ENCODE results near the gene AEN. TPM values are rescaled to one million over a fixed set of nuclear protein-coding genes. Genes with fewer than 3 reads are reported as not detected.

AEN gene, protein sequence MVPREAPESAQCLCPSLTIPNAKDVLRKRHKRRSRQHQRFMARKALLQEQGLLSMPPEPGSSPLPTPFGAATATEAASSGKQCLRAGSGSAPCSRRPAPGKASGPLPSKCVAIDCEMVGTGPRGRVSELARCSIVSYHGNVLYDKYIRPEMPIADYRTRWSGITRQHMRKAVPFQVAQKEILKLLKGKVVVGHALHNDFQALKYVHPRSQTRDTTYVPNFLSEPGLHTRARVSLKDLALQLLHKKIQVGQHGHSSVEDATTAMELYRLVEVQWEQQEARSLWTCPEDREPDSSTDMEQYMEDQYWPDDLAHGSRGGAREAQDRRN
- polyA plus RNA-seq (2013): 7.1 TPM

DNA sequence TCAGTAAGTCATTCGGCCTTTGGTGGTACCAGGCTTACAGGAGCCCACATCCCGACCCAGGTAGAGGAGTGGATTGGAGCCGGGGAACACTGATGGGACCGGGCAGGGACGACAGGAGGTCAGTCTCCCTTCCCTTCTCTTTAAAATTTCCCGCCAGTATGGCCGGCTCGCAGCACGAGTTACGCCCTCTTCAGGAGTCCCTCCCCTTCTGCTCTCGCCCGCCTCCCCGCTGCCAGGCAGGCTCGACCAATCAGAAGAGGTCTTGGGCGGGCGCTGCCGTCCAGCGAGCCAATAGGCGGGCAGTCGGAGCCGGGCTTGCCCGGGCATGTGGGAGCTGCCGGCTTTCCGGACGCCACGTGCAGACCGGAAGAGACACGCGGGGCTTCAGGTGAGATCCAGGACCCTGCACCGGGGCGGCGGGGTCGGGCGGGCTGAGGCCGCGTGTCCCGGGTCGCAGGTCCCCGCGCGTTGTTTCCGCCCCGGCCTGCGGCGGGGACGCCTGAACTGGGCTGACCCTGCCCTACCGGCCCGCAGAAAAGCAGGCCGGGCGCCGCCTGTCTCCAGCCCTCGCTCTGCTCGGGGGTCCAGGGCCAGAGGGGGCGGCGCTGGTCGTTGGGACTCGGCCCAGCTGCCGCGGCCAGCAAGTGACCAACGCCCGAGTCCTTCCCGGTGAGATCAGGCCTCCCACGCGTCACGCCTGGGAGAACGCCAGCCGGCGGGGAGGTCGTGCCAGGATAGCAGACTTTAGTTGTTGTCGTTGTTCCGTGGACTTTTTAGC lies at the start of gene AEN:
TSS of gene AEN (plus strand) at position 346 of the 778 bp plus-strand sequence. CDS start 4,870 bp downstream, outside the sequence.
- POLR2A ChIA-PET: interaction anchor here (1.8 kb wide), 1 partner anchor 17 kb away, joined by 7 read pairs; the partner anchor contains the start of gene ISG20

DNA sequence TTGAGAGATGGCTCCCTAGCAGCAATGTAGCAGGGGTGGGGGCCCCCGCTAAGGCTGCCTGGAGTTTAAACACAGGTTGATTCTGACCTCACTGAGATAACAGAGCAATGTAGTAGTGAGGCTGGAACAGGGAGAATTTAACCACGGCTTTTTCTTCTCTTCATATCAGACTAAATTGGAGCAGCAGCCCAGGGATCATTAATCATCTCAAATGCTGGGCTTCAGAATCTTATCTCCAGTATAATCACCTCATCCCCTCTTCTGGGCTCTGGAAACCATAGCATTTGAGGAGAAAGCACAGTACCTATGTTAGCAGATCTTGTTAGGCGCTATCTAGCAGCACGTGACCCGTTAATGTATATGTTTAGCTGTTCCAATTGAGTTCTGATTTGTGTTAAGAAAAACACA lies 49.3 kb upstream of the AEN start:
- WGBS (ENCODE audit: insufficient coverage): 100% methylated on average over 1 of the region's 5 CpGs
- Histone ChIP-seq H3K27ac (ENCODE audit: insufficient read depth in 1 of 2, low read depth in 1 of 2, low read length in 2 of 2, poor library complexity in 1 of 2, severe bottlenecking in 2 of 2) (no peak overlapping the region), H3K27me3 (replicated peaks in 2 of 5; ENCODE audit: control insufficient read depth in 4 of 5, insufficient read depth in 5 of 5, low read length in 4 of 5) (peaks cover 0 to 4% (median 0%) of the 10 kb centered on the region in 5 experiments), H3K4me3 (ENCODE audit: control insufficient read depth in 1 of 7, extremely low read depth in 1 of 7, insufficient read depth in 4 of 7, low read depth in 2 of 7, low read length in 6 of 7) (no peak overlapping the region), H3K9me3 (ENCODE audit: control extremely low read depth in 1 of 5, control insufficient read depth in 4 of 5, insufficient read depth in 2 of 5, low read depth in 1 of 5, low read length in 4 of 5) (no peaks in the 10 kb centered on the region), H3K4me1 (ENCODE audit: control extremely low read depth in 1 of 4, control insufficient read depth in 4 of 4, insufficient read depth in 4 of 4, low read length in 3 of 4) (no peaks in the 10 kb centered on the region), H3K36me3 (ENCODE audit: control insufficient read depth in 4 of 4, insufficient read depth in 4 of 4, low read length in 3 of 4) (no peaks in the 10 kb centered on the region)
- ChIA-PET CTCF (no interaction called here), POLR2A (no interaction called here)
- DNase-seq: no peak

More for the DNA sequence above, at the start of gene AEN:
- Histone ChIP-seq H3K27ac (ENCODE audit: insufficient read depth in 1 of 2, low read depth in 1 of 2, low read length in 2 of 2, poor library complexity in 1 of 2, severe bottlenecking in 2 of 2) (peak within 1 kb of the TSS; percentile 60 to 78), H3K27me3 (replicated peaks in 2 of 5; ENCODE audit: control insufficient read depth in 4 of 5, insufficient read depth in 5 of 5, low read length in 4 of 5) (no peaks in the 10 kb centered on the region), H3K4me3 (ENCODE audit: control insufficient read depth in 1 of 7, extremely low read depth in 1 of 7, insufficient read depth in 4 of 7, low read depth in 2 of 7, low read length in 6 of 7) (peak within 1 kb of the TSS; percentile 62 to 96 (median 79)), H3K9me3 (ENCODE audit: control extremely low read depth in 1 of 5, control insufficient read depth in 4 of 5, insufficient read depth in 2 of 5, low read depth in 1 of 5, low read length in 4 of 5) (no peaks in the 10 kb centered on the region), H3K4me1 (ENCODE audit: control extremely low read depth in 1 of 4, control insufficient read depth in 4 of 4, insufficient read depth in 4 of 4, low read length in 3 of 4) (peaks cover 6 to 39% (median 32%) of the 10 kb centered on the region in 4 experiments), H3K36me3 (ENCODE audit: control insufficient read depth in 4 of 4, insufficient read depth in 4 of 4, low read length in 3 of 4) (peaks cover 0 to 16% (median under 1%) of the 10 kb centered on the region in 4 experiments)
- peak; percentile 92 to 95 (median 93) for DNase-seq
- CTCF ChIA-PET: interaction anchor here (0.6 to 1.6 kb wide), 4 partner anchors 10 to 249 kb away, joined by 3 to 9 read pairs (median 4); no protein-coding TSS in a partner anchor
- under 1% methylated on average over 62 of the region's 71 CpGs for WGBS (ENCODE audit: insufficient coverage)

DNA sequence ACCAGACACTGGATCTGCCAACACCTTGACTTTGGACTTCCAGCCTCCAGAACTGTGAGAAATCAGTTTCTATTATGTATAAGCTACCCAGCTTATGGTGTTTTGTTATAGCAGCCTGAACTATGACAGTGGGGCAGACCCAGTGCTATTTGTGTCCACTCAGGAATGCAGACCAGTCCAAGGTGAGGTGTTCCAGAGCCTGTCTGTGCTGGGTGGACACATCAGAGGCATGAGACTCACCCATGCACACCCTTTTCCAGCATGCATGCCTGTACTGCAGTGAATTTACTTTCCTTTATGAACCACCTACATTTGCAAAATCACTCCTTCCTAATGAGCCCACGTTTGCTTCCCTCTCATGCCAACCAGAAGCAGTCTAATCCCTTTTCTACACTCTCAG lies 47.1 kb upstream of the AEN start:
- Histone ChIP-seq H3K4me3 (ENCODE audit: control insufficient read depth in 1 of 7, extremely low read depth in 1 of 7, insufficient read depth in 4 of 7, low read depth in 2 of 7, low read length in 6 of 7) (no peak overlapping the region), H3K27ac (ENCODE audit: insufficient read depth in 1 of 2, low read depth in 1 of 2, low read length in 2 of 2, poor library complexity in 1 of 2, severe bottlenecking in 2 of 2) (no peak overlapping the region), H3K27me3 (replicated peaks in 2 of 5; ENCODE audit: control insufficient read depth in 4 of 5, insufficient read depth in 5 of 5, low read length in 4 of 5) (peaks cover 0 to 2% (median 0%) of the 10 kb centered on the region in 5 experiments), H3K9me3 (ENCODE audit: control extremely low read depth in 1 of 5, control insufficient read depth in 4 of 5, insufficient read depth in 2 of 5, low read depth in 1 of 5, low read length in 4 of 5) (no peaks in the 10 kb centered on the region), H3K36me3 (ENCODE audit: control insufficient read depth in 4 of 4, insufficient read depth in 4 of 4, low read length in 3 of 4) (no peaks in the 10 kb centered on the region), H3K4me1 (ENCODE audit: control extremely low read depth in 1 of 4, control insufficient read depth in 4 of 4, insufficient read depth in 4 of 4, low read length in 3 of 4) (no peaks in the 10 kb centered on the region)
- POLR2A ChIA-PET: no interaction called here
- CTCF ChIA-PET: no interaction called here
- no peak for DNase-seq
- WGBS (ENCODE audit: insufficient coverage): 75% methylated on average over 1 of the region's 1 CpG

DNA sequence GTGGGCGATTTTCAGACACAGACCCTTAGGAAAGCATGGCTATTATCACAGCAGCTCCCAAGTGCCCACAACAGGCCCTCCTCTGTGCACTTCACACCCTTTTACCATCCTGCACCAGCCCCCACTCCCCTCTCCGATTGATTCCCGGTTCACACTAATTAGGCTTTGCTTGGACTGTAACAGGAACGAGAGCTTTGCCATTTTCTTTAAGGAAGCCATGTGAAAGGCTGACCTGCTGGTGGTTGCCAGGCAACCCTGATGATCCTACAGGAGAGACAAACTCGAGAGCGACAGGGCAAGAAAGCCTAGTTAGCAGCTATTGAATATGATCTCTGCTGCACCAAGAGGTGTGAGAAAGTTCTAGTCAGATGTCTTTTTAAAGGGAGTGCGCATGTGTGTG lies 46.5 kb upstream of the AEN start:
- no peak for DNase-seq
- CTCF ChIA-PET: no interaction called here
- Histone ChIP-seq H3K9me3 (ENCODE audit: control extremely low read depth in 1 of 5, control insufficient read depth in 4 of 5, insufficient read depth in 2 of 5, low read depth in 1 of 5, low read length in 4 of 5) (no peaks in the 10 kb centered on the region), H3K27me3 (replicated peaks in 2 of 5; ENCODE audit: control insufficient read depth in 4 of 5, insufficient read depth in 5 of 5, low read length in 4 of 5) (peaks cover 0 to 2% (median 0%) of the 10 kb centered on the region in 5 experiments), H3K27ac (ENCODE audit: insufficient read depth in 1 of 2, low read depth in 1 of 2, low read length in 2 of 2, poor library complexity in 1 of 2, severe bottlenecking in 2 of 2) (no peak overlapping the region), H3K4me1 (ENCODE audit: control extremely low read depth in 1 of 4, control insufficient read depth in 4 of 4, insufficient read depth in 4 of 4, low read length in 3 of 4) (no peaks in the 10 kb centered on the region), H3K4me3 (ENCODE audit: control insufficient read depth in 1 of 7, extremely low read depth in 1 of 7, insufficient read depth in 4 of 7, low read depth in 2 of 7, low read length in 6 of 7) (no peak overlapping the region), H3K36me3 (ENCODE audit: control insufficient read depth in 4 of 4, insufficient read depth in 4 of 4, low read length in 3 of 4) (no peaks in the 10 kb centered on the region)
- 77% methylated on average over 4 of the region's 7 CpGs for WGBS (ENCODE audit: insufficient coverage)
- POLR2A ChIA-PET: no interaction called here

DNA sequence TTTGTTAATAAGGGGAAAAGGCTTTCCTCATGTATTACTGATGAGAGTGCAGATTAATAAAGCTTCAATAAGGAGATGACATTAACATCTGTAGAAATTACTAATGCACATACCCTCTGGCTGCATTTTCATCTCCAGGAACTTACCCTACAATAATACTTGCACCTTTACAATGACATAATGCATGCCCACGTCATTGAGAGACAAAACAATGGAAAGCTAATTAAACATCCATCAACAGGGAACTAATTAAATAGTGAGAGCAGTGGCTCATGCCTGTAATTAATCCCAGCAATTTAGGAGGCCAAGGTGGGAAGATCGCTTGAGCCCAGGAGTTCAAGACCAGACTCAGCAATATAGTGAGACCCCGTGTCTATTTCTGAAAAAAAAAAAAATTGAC lies 41.8 kb upstream of the AEN start:
- Histone ChIP-seq H3K4me1 (ENCODE audit: control extremely low read depth in 1 of 4, control insufficient read depth in 4 of 4, insufficient read depth in 4 of 4, low read length in 3 of 4) (no peaks in the 10 kb centered on the region), H3K4me3 (ENCODE audit: control insufficient read depth in 1 of 7, extremely low read depth in 1 of 7, insufficient read depth in 4 of 7, low read depth in 2 of 7, low read length in 6 of 7) (no peak overlapping the region), H3K9me3 (ENCODE audit: control extremely low read depth in 1 of 5, control insufficient read depth in 4 of 5, insufficient read depth in 2 of 5, low read depth in 1 of 5, low read length in 4 of 5) (peaks cover 0 to 2% (median 0%) of the 10 kb centered on the region in 5 experiments), H3K36me3 (ENCODE audit: control insufficient read depth in 4 of 4, insufficient read depth in 4 of 4, low read length in 3 of 4) (no peaks in the 10 kb centered on the region), H3K27ac (ENCODE audit: insufficient read depth in 1 of 2, low read depth in 1 of 2, low read length in 2 of 2, poor library complexity in 1 of 2, severe bottlenecking in 2 of 2) (no peak overlapping the region), H3K27me3 (replicated peaks in 2 of 5; ENCODE audit: control insufficient read depth in 4 of 5, insufficient read depth in 5 of 5, low read length in 4 of 5) (no peaks in the 10 kb centered on the region)
- ChIA-PET POLR2A (no interaction called here), CTCF (no interaction called here)
- no CpG with 5 or more reads among the region's 3 CpGs for WGBS (ENCODE audit: insufficient coverage)
- DNase-seq: no peak

DNA sequence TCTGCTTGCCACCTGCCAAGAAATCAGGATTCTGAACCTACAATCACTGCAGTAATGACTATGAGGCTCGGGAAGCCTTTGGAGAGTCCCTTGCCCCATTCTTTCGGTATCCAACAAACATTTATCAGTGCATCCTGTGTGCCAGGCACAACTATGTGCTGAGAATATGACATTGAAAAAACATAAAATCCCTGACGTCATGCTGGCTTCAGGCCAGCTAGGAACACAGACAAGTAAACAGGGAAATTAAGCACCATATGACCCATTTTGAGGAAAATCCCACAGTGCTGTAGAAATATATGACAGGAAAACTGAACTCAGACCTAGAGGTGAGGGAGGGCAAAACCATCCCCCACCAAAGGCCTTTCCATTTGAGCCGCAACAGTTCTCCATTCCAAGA lies 40.6 kb upstream of the AEN start:
- no peak for DNase-seq
- CTCF ChIA-PET: no interaction called here

More for the DNA sequence above, 40.6 kb upstream of the AEN start:
- no peak overlapping the region for H3K27ac ChIP-seq (ENCODE audit: insufficient read depth in 1 of 2, low read depth in 1 of 2, low read length in 2 of 2, poor library complexity in 1 of 2, severe bottlenecking in 2 of 2)
- H3K27me3 ChIP-seq (replicated peaks in 2 of 5; ENCODE audit: control insufficient read depth in 4 of 5, insufficient read depth in 5 of 5, low read length in 4 of 5): no peaks in the 10 kb centered on the region
- 80% methylated on average over 4 of the region's 4 CpGs for WGBS (ENCODE audit: insufficient coverage)
- no peak overlapping the region for H3K4me3 ChIP-seq (ENCODE audit: control insufficient read depth in 1 of 7, extremely low read depth in 1 of 7, insufficient read depth in 4 of 7, low read depth in 2 of 7, low read length in 6 of 7)
- H3K36me3 ChIP-seq (ENCODE audit: control insufficient read depth in 4 of 4, insufficient read depth in 4 of 4, low read length in 3 of 4): no peaks in the 10 kb centered on the region
- H3K4me1 ChIP-seq (ENCODE audit: control extremely low read depth in 1 of 4, control insufficient read depth in 4 of 4, insufficient read depth in 4 of 4, low read length in 3 of 4): no peaks in the 10 kb centered on the region
- H3K9me3 ChIP-seq (ENCODE audit: control extremely low read depth in 1 of 5, control insufficient read depth in 4 of 5, insufficient read depth in 2 of 5, low read depth in 1 of 5, low read length in 4 of 5): peaks cover 0 to 2% (median 0%) of the 10 kb centered on the region in 5 experiments
- POLR2A ChIA-PET: no interaction called here
